Lower lobe of right lung (tissue), 2 donors: ENCODE measurements around the gene PLK5. TPM values are rescaled to one million over a fixed set of nuclear protein-coding genes. Genes with fewer than 3 reads are reported as not detected.
A peak's percentile ranks its signal among the peaks of the same experiment; 100 is the strongest.
"Not testable (repeated sequence)": the region's sequence is repeated elsewhere in the genome, so short reads cannot be mapped to it uniquely, and the experiment has no call there.

ENCODE experiments used
- ATAC-seq, 2 donors: fragments of 200-7000 bp; cut with Tn5 transposase; one replicate each; pipeline ENCODE4 v1.9.1; 2020 to 2022; ENCODE audit warnings: mild to moderate bottlenecking in 2 of 2, moderate library complexity in 2 of 2
- DNase-seq: peaks from one replicate; pipeline ENCODE4 v3.0.0-alpha.2; 2020
- H3K27ac ChIP-seq: fragments of 200-600 bp; one replicate; pipeline ENCODE4 v1.8.0; 2022
- H3K27me3 ChIP-seq: fragments of 200-600 bp; one replicate; pipeline ENCODE4 v1.8.0; 2022; ENCODE audit warnings: low read depth
- H3K36me3 ChIP-seq: fragments of 200-600 bp; one replicate; pipeline ENCODE4 v1.8.0; 2022; ENCODE audit warnings: mild to moderate bottlenecking
- H3K4me1 ChIP-seq: fragments of 200-600 bp; one replicate; pipeline ENCODE4 v1.8.0; 2022
- H3K4me3 ChIP-seq: fragments of 200-600 bp; one replicate; pipeline ENCODE4 v1.8.0; 2022; ENCODE audit warnings: mild to moderate bottlenecking
- H3K9me3 ChIP-seq: fragments of 200-600 bp; one replicate; pipeline ENCODE4 v1.8.0; 2022
- intact Hi-C: fragments of 100-400 bp; cut with DNase I; formaldehyde crosslinking; loops from one replicate; pipeline ENCODE4 v1.11.0; 2022
- total RNA-seq: library from RNA; stranded (reverse); fragmentation: NEBNext Ultra II Directional; extraction: Animal tissue kit (Norgen Biotek cat#: 25700); gene quantifications from one replicate; pipeline ENCODE4 v1.2.1, GENCODE V29; 2021
- TF ChIP-seq, protein P1 (sequence below): fragments of 200-600 bp; IDR thresholded peaks from one replicate; pipeline ENCODE4 v1.8.0; 2022; ENCODE audit warnings: antibody characterized with exemption, mild to moderate bottlenecking
- donor health status: DM: no; HTN: yes; CAD: no; lungs with severe emphysema.

PLK5 gene
- total RNA-seq, 1 donor from 2014 or later, result not detected

GRCh38 chr19:1513499-1514294 is 10.2 kb upstream of the PLK5 start:
- ATAC-seq, result peak; percentile 76 to 78
- no peaks in the 10 kb centered on the region for H3K9me3 ChIP-seq
- TF ChIP-seq, protein P1, sequence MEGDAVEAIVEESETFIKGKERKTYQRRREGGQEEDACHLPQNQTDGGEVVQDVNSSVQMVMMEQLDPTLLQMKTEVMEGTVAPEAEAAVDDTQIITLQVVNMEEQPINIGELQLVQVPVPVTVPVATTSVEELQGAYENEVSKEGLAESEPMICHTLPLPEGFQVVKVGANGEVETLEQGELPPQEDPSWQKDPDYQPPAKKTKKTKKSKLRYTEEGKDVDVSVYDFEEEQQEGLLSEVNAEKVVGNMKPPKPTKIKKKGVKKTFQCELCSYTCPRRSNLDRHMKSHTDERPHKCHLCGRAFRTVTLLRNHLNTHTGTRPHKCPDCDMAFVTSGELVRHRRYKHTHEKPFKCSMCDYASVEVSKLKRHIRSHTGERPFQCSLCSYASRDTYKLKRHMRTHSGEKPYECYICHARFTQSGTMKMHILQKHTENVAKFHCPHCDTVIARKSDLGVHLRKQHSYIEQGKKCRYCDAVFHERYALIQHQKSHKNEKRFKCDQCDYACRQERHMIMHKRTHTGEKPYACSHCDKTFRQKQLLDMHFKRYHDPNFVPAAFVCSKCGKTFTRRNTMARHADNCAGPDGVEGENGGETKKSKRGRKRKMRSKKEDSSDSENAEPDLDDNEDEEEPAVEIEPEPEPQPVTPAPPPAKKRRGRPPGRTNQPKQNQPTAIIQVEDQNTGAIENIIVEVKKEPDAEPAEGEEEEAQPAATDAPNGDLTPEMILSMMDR, result peak; percentile 61
- no peaks in the 10 kb centered on the region for H3K36me3 ChIP-seq
- peak; percentile 66 for DNase-seq
- no peak overlapping the region for H3K27ac ChIP-seq
- peak overlapping the region; percentile 52 for H3K4me3 ChIP-seq
- H3K27me3 ChIP-seq, result peaks cover 57% of the 10 kb centered on the region
- H3K4me1 ChIP-seq, result peaks cover 7% of the 10 kb centered on the region
- intact Hi-C loops, result no loop called here

GRCh38 chr19:1514295-1514661 is 9.6 kb upstream of the PLK5 start:
- Histone ChIP-seq H3K36me3 (no peaks in the 10 kb centered on the region), H3K4me1 (peaks cover 7% of the 10 kb centered on the region), H3K27me3 (peaks cover 58% of the 10 kb centered on the region), H3K27ac (no peak overlapping the region), H3K4me3 (no peak overlapping the region), H3K9me3 (no peaks in the 10 kb centered on the region)
- no peak for DNase-seq
- TF ChIP-seq, protein P1, result no peak
- ATAC-seq, result no peak
- intact Hi-C loops, result no loop called here

- no peaks in the 10 kb centered on the region for H3K36me3 ChIP-seq
- H3K4me1 ChIP-seq, result peaks cover 7% of the 10 kb centered on the region
- H3K27me3 ChIP-seq, result peaks cover 58% of the 10 kb centered on the region
- H3K27ac ChIP-seq, result no peak overlapping the region
- no peaks in the 10 kb centered on the region for H3K9me3 ChIP-seq
- DNase-seq, result no peak
- H3K4me3 ChIP-seq, result no peak overlapping the region
- ATAC-seq, result no peak
- intact Hi-C loops, result no loop called here
- TF ChIP-seq, protein P1, result no peak
Observed at GRCh38 chr19:1514986-1515721, 8.7 kb upstream of the PLK5 start.

DNA sequence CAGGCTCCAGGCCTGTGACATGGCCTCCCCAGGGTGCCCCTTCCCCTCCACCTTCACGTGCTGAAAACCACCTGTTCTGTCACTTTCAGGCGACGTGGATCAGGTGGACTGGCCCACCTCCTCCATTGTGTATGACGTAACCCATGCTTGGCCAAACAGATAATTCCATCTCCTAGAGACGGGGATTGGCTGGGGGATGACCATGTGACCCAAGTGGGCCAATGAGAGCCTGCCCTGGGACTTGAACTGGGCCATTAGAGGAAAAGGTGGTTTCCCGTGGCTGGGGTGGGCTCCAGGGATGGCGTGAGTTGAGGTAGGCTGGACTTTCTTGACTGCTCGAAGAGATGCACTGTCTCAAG is 7.5 kb upstream of the PLK5 start:
- H3K4me1 ChIP-seq, result peaks cover 7% of the 10 kb centered on the region
- H3K27ac ChIP-seq, result no peak overlapping the region
- H3K36me3 ChIP-seq, result no peaks in the 10 kb centered on the region
- intact Hi-C loops, result no loop called here
- TF ChIP-seq, protein P1, result no peak
- no peak for ATAC-seq
- peaks cover 49% of the 10 kb centered on the region for H3K27me3 ChIP-seq
- no peak overlapping the region for H3K4me3 ChIP-seq
- DNase-seq, result no peak
- H3K9me3 ChIP-seq, result no peaks in the 10 kb centered on the region

- peaks cover 43% of the 10 kb centered on the region for H3K27me3 ChIP-seq
- H3K9me3 ChIP-seq, result no peaks in the 10 kb centered on the region
- TF ChIP-seq, protein P1, result no peak
- peaks cover 4% of the 10 kb centered on the region for H3K4me1 ChIP-seq
- ATAC-seq, result no peak
- intact Hi-C loops, result no loop called here
- no peaks in the 10 kb centered on the region for H3K36me3 ChIP-seq
- no peak overlapping the region for H3K4me3 ChIP-seq
- no peak overlapping the region for H3K27ac ChIP-seq
- DNase-seq, result no peak
Observed at GRCh38 chr19:1518471-1518870, 5.4 kb upstream of the PLK5 start.

DNA sequence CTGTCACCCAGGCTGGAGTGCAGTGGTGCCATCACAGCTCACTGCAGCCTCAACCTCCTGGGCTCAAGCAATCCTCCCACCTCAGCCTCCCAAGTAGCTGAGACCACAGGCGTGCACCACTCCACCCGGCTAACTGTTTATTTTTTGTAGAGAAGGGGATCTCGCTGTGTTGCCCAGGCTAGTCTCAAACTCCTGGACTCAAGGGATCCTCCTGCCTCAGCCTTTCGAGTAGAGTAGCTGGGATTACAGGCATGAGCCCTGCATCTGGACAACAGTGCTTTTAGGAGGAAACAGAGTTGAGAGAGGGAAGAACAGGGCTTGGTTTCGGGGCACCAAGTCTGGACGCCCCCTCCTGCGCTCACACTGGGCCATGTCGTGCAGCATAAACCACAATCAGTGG is 4.1 kb upstream of the PLK5 start:
- H3K4me3 ChIP-seq, H3K9me3 ChIP-seq, DNase-seq, H3K36me3 ChIP-seq, ATAC-seq, H3K4me1 ChIP-seq, H3K27ac ChIP-seq, intact Hi-C loops: not testable (repeated sequence)
- peaks cover 43% of the 10 kb centered on the region for H3K27me3 ChIP-seq
